ENCODE data around the gene PFKL. TPM values are rescaled to one million over a fixed set of nuclear protein-coding genes. Genes with fewer than 3 reads are reported as not detected.

Gene PFKL
- total RNA-seq, 1 experiment from 2014 or later: 140 TPM

- TF ChIP-seq CTCF (IDR thresholded peaks at IDR 0.05; ENCODE audit: insufficient read depth in 1 of 2, low read depth in 1 of 2, low read length in 1 of 2, severe bottlenecking in 1 of 2, unreplicated experiment in 1 of 2): no peak
- Histone ChIP-seq H3K36me3 (ENCODE audit: control insufficient read depth, insufficient read depth, low read length) (no peaks in the 10 kb centered on the region), H3K9me3 (no peaks in the 10 kb centered on the region), H3K4me3 (ENCODE audit: low read depth, low read length) (no peak overlapping the region), H3K27me3 (replicated peaks; ENCODE audit: control insufficient read depth, insufficient read depth, low read length) (no peaks in the 10 kb centered on the region), H3K4me1 (peaks cover 7% of the 10 kb centered on the region)
- H3K4me3 Mint-ChIP-seq (ENCODE audit: unreplicated experiment): no peak overlapping the region
- intact Hi-C loops (cut with micrococcal nuclease; ENCODE audit: unreplicated experiment): no loop called here
- no peak overlapping the region for H3K27ac Mint-ChIP-seq (ENCODE audit: unreplicated experiment)
- H3K4me1 Mint-ChIP-seq (ENCODE audit: low read depth, unreplicated experiment): no peaks in the 10 kb centered on the region
- POLR2A ChIA-PET: no interaction called here
- H3K27me3 Mint-ChIP-seq (ENCODE audit: insufficient read depth, unreplicated experiment): no peaks in the 10 kb centered on the region
- no peaks in the 10 kb centered on the region for H3K36me3 Mint-ChIP-seq (ENCODE audit: insufficient read depth, unreplicated experiment)
- BruUV-seq (replicated peaks): no TSS peak
- H3K9me3 Mint-ChIP-seq (ENCODE audit: unreplicated experiment): no peaks in the 10 kb centered on the region
- CTCF ChIA-PET: no interaction called here
- no peak for DNase-seq
These were observed 49.0 kb downstream of the PFKL start for GRCh38 chr21:44348861-44349260.

GRCh38 chr21:44349416-44349846, 49.6 kb downstream of the PFKL start:
- intact Hi-C loops (cut with micrococcal nuclease; ENCODE audit: unreplicated experiment): no loop called here
- DNase-seq: no peak
- CTCF ChIA-PET: no interaction called here
- no peaks in the 10 kb centered on the region for H3K36me3 Mint-ChIP-seq (ENCODE audit: insufficient read depth, unreplicated experiment)
- H3K4me1 Mint-ChIP-seq (ENCODE audit: low read depth, unreplicated experiment): no peaks in the 10 kb centered on the region
- BruUV-seq (replicated peaks): no TSS peak
- no peaks in the 10 kb centered on the region for H3K27me3 Mint-ChIP-seq (ENCODE audit: insufficient read depth, unreplicated experiment)
- H3K27me3 ChIP-seq (replicated peaks; ENCODE audit: control insufficient read depth, insufficient read depth, low read length): no peaks in the 10 kb centered on the region
- H3K4me3 Mint-ChIP-seq (ENCODE audit: unreplicated experiment): no peak overlapping the region
- no peaks in the 10 kb centered on the region for H3K9me3 ChIP-seq
- H3K4me3 ChIP-seq (ENCODE audit: low read depth, low read length): no peak overlapping the region
- H3K27ac Mint-ChIP-seq (ENCODE audit: unreplicated experiment): no peak overlapping the region
- no peak for TF ChIP-seq CTCF (IDR thresholded peaks at IDR 0.05; ENCODE audit: insufficient read depth in 1 of 2, low read depth in 1 of 2, low read length in 1 of 2, severe bottlenecking in 1 of 2, unreplicated experiment in 1 of 2)
- peaks cover 4% of the 10 kb centered on the region; the same call in 1 of the 2 replicates for H3K4me1 ChIP-seq
- H3K9me3 Mint-ChIP-seq (ENCODE audit: unreplicated experiment): no peaks in the 10 kb centered on the region
- H3K36me3 ChIP-seq (ENCODE audit: control insufficient read depth, insufficient read depth, low read length): no peaks in the 10 kb centered on the region
- POLR2A ChIA-PET: no interaction called here

GRCh38 chr21:44349847-44350772, 50.3 kb downstream of the PFKL start:
- no peaks in the 10 kb centered on the region for H3K27me3 Mint-ChIP-seq (ENCODE audit: insufficient read depth, unreplicated experiment)
- no peak overlapping the region for H3K4me3 Mint-ChIP-seq (ENCODE audit: unreplicated experiment)
- TF ChIP-seq CTCF (IDR thresholded peaks at IDR 0.05; ENCODE audit: insufficient read depth in 1 of 2, low read depth in 1 of 2, low read length in 1 of 2, severe bottlenecking in 1 of 2, unreplicated experiment in 1 of 2): no peak
- ChIA-PET CTCF (no interaction called here), POLR2A (no interaction called here)
- Histone ChIP-seq H3K27me3 (replicated peaks; ENCODE audit: control insufficient read depth, insufficient read depth, low read length) (no peaks in the 10 kb centered on the region), H3K36me3 (ENCODE audit: control insufficient read depth, insufficient read depth, low read length) (no peaks in the 10 kb centered on the region), H3K9me3 (no peaks in the 10 kb centered on the region), H3K4me3 (ENCODE audit: low read depth, low read length) (no peak overlapping the region), H3K4me1 (no peaks in the 10 kb centered on the region)
- H3K9me3 Mint-ChIP-seq (ENCODE audit: unreplicated experiment): no peaks in the 10 kb centered on the region
- no peaks in the 10 kb centered on the region for H3K4me1 Mint-ChIP-seq (ENCODE audit: low read depth, unreplicated experiment)
- DNase-seq: no peak
- H3K27ac Mint-ChIP-seq (ENCODE audit: unreplicated experiment): no peak overlapping the region
- intact Hi-C loops (cut with micrococcal nuclease; ENCODE audit: unreplicated experiment): no loop called here
- no peaks in the 10 kb centered on the region for H3K36me3 Mint-ChIP-seq (ENCODE audit: insufficient read depth, unreplicated experiment)
- no TSS peak for BruUV-seq (replicated peaks)

Data from Caco-2 (cell line).